Measurements from ENCODE around the gene C1orf52.
"Not testable (repeated sequence)": the region's sequence is repeated elsewhere in the genome, so short reads cannot be mapped to it uniquely, and the experiment has no call there.

C1orf52 gene

GRCh38 chr1:85276978-85277639, 17.6 kb upstream of the C1orf52 start:
- no peak for DNase-seq

DNA sequence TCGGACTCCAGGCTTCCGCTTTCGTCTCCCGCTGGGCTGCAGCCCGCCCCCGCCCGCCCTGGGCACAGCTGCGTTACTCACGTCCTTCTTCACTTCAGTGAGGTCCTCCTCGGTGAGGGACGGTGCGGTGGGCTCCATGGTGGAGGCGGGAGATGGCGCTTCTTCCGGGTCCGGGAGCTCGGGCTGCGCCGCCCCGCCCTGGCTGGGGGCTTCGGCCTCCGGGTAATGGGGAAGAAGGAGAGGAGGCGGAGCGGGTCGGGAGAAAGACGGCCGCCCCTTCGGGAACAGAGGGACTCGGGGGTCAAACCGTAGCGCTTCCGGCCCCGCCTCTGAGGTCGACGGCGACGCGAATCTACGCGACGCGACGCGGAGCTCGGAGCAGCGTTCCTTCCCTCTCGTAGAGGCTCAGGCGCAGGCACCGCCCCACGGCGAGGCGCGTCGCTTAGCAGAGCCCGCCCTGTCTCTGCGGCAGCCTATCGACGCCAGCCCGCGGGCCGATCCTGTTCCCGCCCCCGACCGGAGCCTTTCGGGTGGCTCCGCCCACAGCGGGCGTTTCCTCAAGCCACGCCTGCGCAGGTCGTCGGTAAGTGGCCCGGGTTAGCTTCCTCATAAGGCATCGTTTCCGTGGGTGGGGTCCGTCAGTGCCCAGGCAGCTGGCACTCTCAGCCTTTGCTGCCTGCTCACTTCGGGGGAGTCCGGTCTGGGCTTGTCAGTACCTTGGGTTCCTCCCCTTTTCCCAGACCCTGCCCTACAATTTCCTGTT, 16.9 kb upstream of the C1orf52 start, which contains the start of gene BCL10:
Gene BCL10 (minus strand): TSS at position 418 of the 763 bp plus-strand sequence. CDS start 280 bp downstream, at position 138.
- peak; percentile 99 for DNase-seq

GRCh38 chr1:85275701-85276214, 16.3 kb upstream of the C1orf52 start:
- DNase-seq: no peak

- DNase-seq: no peak
Measured at GRCh38 chr1:85274969-85275453, 15.5 kb upstream of the C1orf52 start.

DNA sequence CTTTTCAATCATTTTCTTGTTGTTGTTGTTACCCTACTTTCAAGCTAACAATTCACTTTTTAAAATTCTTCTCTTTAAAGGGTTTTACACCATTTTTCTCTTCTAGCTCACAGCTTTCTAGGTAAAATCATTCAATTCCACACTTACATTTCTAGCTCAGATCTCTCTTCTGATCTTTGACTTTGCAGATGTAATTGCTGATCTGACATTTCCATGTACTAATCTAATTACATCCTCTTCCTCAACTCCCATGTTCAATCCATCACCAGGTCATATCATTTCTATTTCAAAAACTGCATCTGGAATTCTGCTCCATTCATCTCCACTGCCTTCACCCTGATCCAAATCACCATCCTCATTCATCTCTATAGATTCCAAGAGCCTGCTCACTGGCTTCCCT, 13.9 kb upstream of the C1orf52 start:
- DNase-seq: no peak

DNA sequence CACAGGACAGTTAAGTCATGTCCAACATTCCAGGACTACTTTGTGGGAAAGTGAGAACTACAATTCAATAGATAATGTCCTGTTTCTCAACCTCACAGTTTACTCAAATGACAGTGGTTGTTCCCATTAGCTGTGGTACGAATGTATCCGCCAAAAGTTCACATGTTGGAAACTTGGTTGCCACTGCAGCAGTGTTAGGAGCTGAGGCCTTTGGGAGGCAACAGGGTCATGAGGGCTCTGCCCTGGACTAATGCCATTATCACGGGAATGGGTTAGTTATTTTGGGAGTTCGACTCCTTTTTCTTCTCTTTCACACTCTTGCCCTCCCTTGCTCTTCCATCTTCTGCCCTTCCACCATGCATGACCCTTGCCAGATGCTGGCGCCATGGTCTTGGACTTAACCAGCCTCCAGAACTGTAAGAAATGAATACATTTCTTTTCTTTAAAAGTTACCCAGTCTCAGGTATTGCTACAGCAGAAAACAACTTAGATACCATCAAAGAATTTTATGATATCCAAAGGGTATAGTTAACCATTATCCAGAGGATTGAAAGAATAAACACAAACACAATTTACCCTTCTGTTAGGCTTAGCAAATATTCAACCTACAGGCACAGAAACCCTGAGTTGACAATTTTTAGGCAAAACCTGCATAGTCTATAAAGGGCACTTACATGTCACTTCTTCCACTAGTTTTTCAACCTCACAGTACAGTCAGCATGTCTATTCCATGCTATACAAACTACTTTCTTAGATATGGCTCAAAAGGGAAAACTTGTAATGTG, 9.5 kb upstream of the C1orf52 start:
- no peak for DNase-seq

GRCh38 chr1:85267313-85267712, 7.9 kb upstream of the C1orf52 start:
- DNase-seq: no peak

- DNase-seq: no peak
Measured at GRCh38 chr1:85264150-85264549, 4.7 kb upstream of the C1orf52 start.

DNA sequence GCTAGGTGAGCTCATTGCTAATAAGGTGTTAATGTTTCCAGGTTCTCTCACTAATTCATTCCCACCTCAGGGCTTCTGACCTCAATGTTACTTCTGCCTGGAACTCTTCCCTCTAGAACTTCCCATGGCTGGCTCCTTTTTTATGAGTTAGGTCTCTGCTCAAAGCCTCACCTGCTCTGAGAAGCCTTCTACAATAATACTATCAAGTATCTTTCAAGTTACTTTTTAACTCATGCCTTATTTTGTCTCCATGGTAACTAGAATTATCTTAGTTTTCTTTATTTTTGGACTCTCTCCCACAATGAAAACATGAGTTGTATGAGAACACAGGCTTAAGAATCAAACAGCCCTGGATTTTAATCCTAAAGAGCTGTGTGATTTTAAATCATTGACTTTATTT, 3.5 kb upstream of the C1orf52 start:
- no peak for DNase-seq

DNA sequence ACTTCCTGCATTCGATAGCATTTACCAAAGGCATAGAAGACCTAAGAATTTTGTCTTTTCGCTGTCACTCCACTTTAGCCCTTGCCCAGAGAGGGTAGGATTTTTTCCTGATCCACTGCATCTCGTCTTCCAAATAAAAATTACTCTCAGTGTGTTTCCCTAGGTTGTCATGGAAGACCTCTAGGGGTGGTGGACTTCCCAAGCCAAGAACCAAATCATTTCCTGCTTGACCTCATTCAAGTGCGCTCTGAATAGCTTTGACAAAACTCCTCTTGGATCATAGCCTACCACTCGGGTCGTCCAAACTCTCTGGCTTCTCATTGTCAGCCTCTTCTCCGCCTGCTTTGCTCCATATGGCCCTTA, 431 bp upstream of the C1orf52 start:
- DNase-seq: no peak

DNA sequence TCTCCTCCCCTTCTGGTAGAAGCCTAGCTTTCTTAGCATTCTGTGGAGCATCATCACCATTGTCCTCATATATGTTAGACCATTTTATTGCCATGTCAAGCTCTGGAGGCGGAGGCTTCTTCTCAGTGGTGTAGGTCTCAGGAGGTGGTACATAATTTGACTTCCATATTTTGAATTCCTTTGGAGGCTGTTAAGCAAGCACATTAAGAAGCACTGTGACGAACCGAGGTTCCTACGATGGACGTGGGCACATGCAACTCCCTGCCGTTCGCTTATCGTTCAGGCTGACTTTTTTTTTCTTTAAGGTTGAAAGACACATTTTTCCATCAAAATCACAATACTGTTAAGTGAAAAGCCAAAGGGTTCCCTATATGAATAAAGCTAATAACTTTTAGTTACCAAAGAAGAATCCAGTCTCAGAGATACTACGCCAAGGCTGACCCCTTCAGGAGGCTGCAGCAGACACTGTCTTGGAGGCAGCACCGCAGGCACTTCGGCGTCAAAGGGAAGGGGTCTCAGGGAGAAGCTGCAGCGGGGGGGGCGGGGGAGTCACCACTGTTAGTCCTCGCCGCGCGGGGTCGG, 835 bp downstream of the C1orf52 start:
- no peak for DNase-seq

- not testable (repeated sequence) for DNase-seq
Measured at GRCh38 chr1:85249042-85249441, 10.4 kb downstream of the C1orf52 start.

GRCh38 chr1:85245891-85246290, 13.6 kb downstream of the C1orf52 start:
- no peak for DNase-seq

GRCh38 chr1:85245456-85245855, 14.0 kb downstream of the C1orf52 start:
- DNase-seq: no peak

GRCh38 chr1:85244271-85245061, 15.0 kb downstream of the C1orf52 start:
- no peak for DNase-seq

GRCh38 chr1:85243372-85243771, 16.1 kb downstream of the C1orf52 start:
- DNase-seq: no peak

GRCh38 chr1:85240643-85241042, 18.8 kb downstream of the C1orf52 start:
- DNase-seq: no peak

DNA sequence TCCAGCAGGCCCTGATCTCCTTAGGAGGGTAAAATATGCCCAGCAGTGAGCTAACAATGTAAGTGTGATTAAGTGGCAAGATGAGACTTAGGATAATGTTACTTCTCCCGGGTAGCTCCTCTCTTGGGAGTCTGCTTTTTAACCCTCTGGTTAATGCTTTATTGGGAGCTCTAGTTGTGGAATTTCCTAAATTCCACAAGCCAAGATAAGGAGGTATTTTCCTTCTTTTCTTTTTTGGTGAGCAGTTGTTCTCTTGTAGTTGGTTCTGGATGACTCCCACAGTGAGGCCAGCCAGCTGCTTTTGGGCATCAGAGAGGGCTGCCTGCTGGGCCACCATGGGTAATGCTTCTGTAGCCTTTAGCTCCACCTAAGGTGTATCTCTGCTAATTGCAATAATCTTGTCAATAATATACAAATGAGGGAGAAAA, 19.3 kb downstream of the C1orf52 start:
- peak; percentile 42 for DNase-seq

DNA sequence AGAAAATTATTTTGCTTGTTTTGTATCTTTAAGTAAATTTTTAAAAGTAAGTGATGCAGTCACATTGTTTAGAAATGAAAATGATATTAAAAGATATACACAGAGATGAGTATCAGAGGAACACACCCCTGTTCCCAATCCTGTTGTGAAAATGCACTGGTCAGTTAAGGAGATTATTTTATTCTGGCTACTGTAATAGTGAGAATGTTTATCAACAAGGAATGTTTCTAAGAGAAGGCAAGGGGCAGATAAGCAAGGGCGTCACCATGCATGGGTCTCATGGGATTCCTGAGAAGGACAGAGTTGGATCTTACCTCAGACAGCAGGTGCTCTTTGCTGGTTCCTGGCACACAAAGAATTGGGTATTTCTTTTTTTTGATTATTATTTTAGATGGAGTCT, 21.8 kb downstream of the C1orf52 start:
- no peak for DNase-seq

DNA sequence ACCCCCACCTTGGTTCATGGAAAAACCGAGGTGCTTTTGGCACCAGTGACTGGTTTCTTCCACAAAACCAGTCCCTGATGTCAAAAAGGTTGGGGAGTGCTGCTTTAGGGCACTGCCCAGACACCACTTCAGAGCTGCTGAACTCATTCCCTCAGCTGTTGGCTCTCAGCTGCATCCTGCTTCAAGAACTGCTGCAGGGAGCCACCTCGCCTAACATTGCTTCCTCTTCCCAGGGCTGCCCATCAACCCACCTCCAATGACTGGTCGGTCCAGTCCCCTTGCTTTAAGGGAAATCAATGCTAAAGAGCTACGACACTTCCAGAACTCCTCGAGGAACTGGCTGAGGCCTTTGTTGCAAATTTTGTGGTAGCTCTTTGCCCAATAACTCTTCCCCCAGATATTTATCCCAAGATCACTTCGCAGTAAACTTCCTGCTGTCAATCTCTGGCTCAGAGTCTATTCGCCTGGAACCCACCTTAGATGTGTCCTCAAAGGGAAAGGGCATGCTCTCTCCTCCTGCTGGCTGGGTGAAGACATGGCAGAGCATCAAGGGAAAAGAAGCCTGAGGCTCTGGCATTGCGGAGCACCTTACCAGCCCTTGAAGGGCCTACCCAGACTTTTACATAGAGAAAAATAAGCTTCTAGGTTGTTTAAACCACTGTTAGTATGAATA, 29.0 kb downstream of the C1orf52 start:
- DNase-seq: no peak

GRCh38 chr1:85229574-85230097, 29.8 kb downstream of the C1orf52 start:
- peak; percentile 33 for DNase-seq

Data from NCI-H345 (cell line).